Fibroblast of skin of right biceps (primary cell): ENCODE data around the gene CAMSAP2.
A peak's percentile ranks its signal among the peaks of the same experiment; 100 is the strongest.

Experiments used
- DNase-seq: peaks from one replicate; pipeline ENCODE4 v3.0.0-alpha.2; 2013

CAMSAP2 gene

GRCh38 chr1:200900877-200901276, 162.2 kb downstream of the CAMSAP2 start:
- no peak for DNase-seq

GRCh38 chr1:200901350-200901749, 162.7 kb downstream of the CAMSAP2 start:
- no peak for DNase-seq

GRCh38 chr1:200901796-200902444, 163.2 kb downstream of the CAMSAP2 start:
- DNase-seq, result no peak

- DNase-seq, result no peak
These were observed 165.1 kb downstream of the CAMSAP2 start for GRCh38 chr1:200903793-200904192.

- DNase-seq, result no peak
These were observed 166.1 kb downstream of the CAMSAP2 start for GRCh38 chr1:200904772-200905171.

- DNase-seq, result peak; percentile 18
These were observed 166.8 kb downstream of the CAMSAP2 start for GRCh38 chr1:200905411-200906052.

- DNase-seq, result no peak
These were observed 167.8 kb downstream of the CAMSAP2 start for GRCh38 chr1:200906491-200906890.

GRCh38 chr1:200907611-200908097, 169.0 kb downstream of the CAMSAP2 start:
- DNase-seq, result peak; percentile 6

GRCh38 chr1:200908191-200908868, 169.6 kb downstream of the CAMSAP2 start:
- no peak for DNase-seq

- DNase-seq, result no peak
These were observed 170.4 kb downstream of the CAMSAP2 start for GRCh38 chr1:200909071-200909470.

- DNase-seq, result no peak
These were observed 171.1 kb downstream of the CAMSAP2 start for GRCh38 chr1:200909757-200910239.
